Amniotic epithelial cell (primary cell): ENCODE results near the gene CBX8.
"Not testable (repeated sequence)": the region's sequence is repeated elsewhere in the genome, so short reads cannot be mapped to it uniquely, and the experiment has no call there.

ENCODE experiments used
- DNase-seq: peaks from one replicate; pipeline ENCODE4 v3.0.0-alpha.2; 2010; ENCODE audit warnings: low read depth

Gene CBX8

GRCh38 chr17:79779084-79779529, 17.8 kb downstream of the CBX8 start:
- no peak for DNase-seq

DNA sequence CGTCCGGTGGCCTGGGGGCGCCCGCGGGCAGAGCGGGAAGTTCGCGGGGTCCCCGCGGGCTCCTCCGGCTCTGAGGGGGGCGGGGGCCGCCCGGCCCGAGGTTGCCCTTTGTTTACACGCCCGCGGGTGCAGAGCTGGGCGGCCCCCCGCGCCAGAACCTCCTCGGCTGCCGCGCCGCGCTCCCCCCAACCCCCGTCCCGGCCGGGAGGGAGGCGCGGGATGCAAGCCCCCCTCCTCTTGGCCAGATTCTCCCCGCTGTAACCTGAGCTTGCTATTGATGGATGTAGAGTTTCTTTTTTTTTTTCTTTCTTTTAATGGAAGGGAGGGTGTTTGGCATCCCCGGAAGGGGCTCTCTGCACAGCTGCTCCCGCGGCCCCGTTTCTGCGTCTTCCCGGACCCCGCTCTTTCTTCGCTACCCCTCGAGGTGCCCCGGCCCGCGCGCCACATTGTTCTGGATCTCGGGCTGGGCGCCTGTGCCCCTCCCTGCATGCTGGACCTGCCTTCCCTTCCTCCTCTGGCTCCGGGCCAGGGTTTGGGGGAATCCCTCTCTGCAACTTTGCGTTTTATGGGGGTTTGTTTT, 18.3 kb downstream of the CBX8 start:
- DNase-seq: no peak

GRCh38 chr17:79777894-79778503, 18.9 kb downstream of the CBX8 start, which contains the start of gene CBX2:
CBX2 (plus strand) TSS chr17:79778148; CDS start chr17:79778236, 88 bp downstream.
- peak; percentile 32 for DNase-seq

DNA sequence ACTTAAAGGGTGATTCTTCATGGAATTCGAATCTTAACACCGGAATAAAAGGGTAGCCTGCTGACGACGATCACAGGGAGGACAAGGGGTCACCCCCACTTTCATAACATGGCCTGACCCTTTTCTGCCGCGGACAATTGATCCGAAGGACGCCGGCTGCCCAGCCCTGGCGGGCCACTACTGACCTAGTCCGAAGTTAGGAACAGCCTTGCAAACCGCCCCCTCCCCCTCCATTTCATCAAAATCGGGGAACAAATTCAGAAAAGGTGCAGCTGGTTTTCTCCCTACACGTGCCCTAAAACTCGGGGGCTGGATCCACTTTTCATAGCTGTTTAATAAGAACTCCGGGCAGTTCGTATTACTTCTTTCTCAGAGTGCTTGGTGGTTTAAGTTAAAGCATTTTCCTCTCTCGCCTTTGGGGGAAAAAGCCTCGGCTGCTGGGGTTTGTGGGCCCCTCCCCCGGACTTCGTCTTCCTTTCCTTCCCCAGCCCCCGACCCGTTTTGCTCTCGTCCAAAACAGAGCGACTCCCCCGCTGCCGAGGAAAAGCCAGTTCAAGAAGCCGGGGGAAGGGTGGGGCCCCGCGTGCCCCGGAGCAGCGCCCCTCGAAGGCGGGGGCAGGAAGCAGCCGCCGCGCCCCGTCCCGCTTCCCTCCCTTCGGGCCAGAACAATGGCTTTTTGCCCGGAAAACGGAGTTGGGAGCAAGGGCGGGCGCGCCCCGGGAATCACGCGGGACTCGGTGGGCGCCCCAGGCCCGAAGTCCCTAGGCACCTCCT, 19.6 kb downstream of the CBX8 start:
- DNase-seq: peak; percentile 29

GRCh38 chr17:79776376-79777119, 20.3 kb downstream of the CBX8 start:
- DNase-seq: no peak

- no peak for DNase-seq
Measured at GRCh38 chr17:79775632-79776031, 21.2 kb downstream of the CBX8 start.

GRCh38 chr17:79774561-79774975, 22.3 kb downstream of the CBX8 start:
- DNase-seq: no peak

GRCh38 chr17:79772726-79773125, 24.2 kb downstream of the CBX8 start:
- DNase-seq: not testable (repeated sequence)

DNA sequence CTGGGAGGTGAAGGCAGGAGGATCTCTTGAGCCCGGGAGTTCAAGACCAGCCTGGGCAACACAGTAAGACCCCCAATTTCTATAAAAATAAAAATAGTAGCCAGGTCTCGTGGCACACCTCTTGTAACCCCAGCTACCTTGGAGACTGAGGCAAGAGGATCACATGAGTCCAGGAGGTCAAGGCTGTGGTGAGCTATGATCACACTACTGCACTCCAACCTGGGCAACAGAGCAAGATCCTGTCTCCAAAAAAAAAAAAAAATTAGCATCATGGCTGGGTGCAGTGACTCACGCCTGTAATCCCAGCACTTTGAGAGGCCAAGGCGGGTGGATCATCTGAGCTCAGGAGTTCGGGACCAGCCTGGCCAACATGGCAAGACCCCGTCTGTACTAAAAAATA, 25.6 kb downstream of the CBX8 start:
- DNase-seq: no peak

DNA sequence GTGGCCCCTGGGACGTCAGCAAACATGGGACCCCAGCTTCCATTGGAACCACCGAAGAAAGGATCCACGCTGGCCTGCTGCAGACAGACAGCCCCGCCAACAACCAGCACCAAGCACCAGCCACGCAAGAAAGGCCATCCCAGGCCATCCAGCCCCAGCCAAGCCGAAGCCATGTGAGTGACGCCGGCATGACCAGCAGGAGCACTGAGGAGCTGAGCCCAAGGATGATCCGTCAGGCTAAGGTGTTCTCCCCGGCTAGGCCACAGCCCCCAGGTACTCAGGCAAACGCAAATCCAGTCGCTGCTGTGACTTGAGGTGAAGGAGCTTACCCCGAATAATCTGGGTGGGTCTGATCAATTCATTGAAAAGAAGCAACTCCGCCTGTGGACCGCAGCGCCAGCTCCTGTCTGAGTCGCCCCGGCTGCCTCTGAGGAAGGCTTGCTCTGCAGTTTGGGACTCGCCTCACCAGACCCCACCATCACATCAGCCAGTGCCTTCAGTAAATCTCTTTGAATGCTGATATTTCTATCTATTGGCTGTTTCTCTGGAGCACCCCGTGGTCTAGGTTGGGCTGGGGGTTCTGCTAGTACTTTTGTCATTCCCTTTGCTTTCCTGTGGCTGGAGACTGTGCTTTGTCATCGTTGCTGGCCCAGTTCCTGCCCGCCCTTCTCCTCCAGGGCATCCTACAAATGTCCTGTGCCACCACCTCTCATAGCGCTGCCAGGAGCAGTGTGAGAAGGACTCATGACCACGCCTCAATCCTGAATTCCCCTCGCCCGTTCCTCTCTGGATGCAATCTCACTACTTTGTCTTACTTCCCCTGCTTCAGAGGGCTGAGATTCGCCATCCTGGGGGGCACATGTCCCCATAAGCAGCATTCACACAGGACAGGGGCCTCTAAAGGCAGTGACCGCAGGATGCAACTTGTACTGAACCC, 27.0 kb downstream of the CBX8 start:
- DNase-seq: no peak

GRCh38 chr17:79765708-79766107, 31.2 kb downstream of the CBX8 start:
- no peak for DNase-seq

- no peak for DNase-seq
Measured at GRCh38 chr17:79761894-79762589, 34.8 kb downstream of the CBX8 start.

DNA sequence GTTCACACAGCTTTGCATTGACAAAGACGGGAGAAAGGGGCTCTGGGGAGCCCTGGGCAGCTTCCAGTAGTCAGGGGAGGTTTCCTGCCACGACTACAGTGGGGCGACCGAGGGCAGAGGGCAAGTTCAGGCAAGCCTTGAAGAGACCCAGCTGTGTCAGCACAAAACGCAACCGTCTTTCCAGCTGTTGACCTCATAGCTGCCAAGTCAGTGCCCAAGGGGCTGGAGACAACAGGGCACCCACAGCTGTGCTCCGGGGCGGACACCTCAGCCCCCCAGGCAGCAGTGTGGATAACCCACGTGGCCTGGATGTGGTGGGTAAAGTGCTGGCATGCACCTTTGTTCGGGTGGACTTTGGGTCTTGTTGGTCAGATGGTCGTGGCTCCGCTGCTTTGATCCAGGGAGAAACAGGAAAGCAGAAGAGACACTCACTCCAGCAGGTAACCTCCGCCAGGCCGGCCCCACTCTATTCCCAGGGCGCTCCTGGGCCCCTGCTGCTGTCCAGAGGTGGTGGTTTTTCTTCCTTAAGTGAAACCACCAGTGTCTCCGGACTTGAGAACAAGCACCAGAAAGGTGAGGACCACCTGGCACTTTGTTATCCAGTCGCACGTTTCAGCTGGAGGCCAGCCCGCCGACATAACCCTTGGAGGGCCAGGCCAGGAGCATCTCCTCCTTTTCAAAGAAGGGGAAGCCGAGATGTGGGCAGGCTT, 36.5 kb downstream of the CBX8 start:
- DNase-seq: no peak

DNA sequence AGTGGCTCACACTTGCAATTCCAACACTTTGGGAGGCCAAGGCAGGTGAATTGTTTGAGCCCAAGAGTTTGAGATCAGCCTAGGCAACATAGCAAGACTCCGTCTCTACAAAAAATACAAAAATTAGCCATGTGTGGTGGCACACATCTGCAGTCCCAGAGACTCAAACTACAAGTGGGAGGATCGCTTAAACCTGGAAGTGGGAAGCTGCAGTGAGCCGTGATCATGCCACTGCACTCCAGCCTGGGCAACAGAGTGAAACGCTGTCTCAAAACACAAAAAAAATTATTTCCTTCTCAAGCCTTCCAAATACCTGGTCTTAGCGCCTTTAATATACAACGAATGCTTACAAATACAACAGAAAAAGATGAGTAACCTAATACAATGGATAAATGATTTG, 38.6 kb downstream of the CBX8 start:
- no peak for DNase-seq

- no peak for DNase-seq
Measured at GRCh38 chr17:79757140-79757745, 39.6 kb downstream of the CBX8 start.

GRCh38 chr17:79755591-79755990, 41.3 kb downstream of the CBX8 start:
- no peak for DNase-seq

GRCh38 chr17:79754903-79755302, 42.0 kb downstream of the CBX8 start:
- DNase-seq: not testable (repeated sequence)

GRCh38 chr17:79754370-79754769, 42.5 kb downstream of the CBX8 start:
- no peak for DNase-seq

DNA sequence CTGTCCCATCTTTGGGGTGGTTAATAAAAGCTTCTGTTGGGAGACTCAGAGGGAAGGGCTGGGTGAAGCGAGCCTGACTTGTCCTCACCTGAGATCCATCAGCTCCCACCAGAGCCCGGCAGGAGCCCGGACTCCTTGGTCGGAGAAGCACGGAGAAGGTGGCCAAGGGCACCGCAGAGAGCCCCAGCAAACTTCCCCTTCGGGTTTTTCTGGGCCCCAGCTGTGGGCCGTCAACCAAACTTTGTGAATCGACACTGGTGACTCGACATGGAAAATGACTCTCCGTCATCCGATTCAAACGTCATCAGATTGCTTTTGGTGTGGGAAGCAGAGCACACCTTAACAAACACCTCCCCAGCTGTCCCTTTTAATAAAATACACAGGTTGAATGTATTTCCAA, 44.7 kb downstream of the CBX8 start:
- DNase-seq: no peak
